HG03196 (cell line): ENCODE measurements around the gene GJB4.
"Not testable (repeated sequence)": the region's sequence is repeated elsewhere in the genome, so short reads cannot be mapped to it uniquely, and the experiment has no call there.

Source experiments
- ATAC-seq: cut with Tn5 transposase; IDR thresholded peaks from one replicate; pipeline ENCODE4 v1.9.1; 2021; ENCODE audit not compliant: unreplicated experiment

The GJB4 gene

DNA sequence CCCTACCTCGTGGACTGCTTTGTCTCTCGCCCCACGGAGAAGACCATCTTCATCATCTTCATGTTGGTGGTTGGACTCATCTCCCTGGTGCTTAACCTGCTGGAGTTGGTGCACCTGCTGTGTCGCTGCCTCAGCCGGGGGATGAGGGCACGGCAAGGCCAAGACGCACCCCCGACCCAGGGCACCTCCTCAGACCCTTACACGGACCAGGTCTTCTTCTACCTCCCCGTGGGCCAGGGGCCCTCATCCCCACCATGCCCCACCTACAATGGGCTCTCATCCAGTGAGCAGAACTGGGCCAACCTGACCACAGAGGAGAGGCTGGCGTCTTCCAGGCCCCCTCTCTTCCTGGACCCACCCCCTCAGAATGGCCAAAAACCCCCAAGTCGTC, 35.2 kb downstream of the GJB4 start:
- ATAC-seq = no peak

DNA sequence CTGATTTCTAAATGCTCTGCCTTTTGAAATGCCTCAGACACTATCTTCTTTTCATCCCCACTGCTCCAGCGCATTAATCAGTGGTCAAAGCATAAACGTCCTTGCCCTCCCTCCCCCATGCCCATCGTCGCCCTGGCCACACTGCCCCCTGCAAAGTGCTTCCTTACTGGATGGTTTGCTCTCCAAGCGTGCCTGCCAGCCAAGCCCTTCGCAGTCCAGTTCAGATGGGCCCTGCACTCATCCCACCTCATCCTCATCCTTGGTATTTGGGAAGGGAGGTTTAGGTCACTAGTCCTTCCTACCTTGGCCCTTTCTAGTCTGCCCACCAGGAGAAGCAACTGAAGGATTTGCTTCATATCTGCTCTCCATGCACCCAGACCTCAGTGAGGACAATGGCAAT, 36.4 kb downstream of the GJB4 start:
- ATAC-seq = no peak

DNA sequence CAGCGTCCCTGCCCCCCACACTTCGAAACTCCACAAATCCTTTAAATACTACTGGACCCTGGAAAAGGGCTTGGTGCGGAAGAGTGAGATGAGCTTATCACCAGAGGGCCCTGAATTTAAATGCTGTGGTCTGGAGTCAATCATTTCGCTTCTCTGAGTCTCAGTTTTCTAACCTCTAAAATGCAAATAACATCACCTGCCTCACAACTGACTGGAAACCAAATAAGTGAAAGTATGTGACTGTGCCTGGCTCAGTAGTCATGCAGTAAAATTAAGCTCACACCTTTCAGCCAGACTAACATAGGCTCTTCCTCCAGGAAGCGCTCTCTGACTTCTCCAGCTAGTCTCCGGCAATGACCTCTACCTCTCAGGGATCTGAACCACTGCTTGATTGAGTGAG, 37.5 kb downstream of the GJB4 start:
- ATAC-seq = no peak

DNA sequence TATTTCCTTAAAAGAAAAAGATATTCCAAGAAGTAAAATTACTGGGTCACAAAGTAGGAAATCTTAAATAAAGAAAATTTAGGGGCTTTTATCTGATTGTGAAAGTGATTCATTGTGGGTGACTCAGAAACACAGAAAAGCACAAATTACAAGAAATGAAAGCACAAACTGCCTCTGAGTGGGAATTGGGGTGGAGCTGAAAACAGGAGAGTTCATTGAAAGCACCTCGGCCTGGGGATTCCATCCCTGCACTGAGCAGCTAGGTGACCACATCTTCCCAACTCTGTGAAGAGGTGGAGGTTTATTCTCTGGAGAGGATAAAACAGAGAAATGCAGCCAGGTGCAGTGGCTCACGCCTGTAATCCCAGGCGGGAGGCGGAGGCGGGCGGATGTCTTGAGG, 40.7 kb downstream of the GJB4 start:
- no peak for ATAC-seq

DNA sequence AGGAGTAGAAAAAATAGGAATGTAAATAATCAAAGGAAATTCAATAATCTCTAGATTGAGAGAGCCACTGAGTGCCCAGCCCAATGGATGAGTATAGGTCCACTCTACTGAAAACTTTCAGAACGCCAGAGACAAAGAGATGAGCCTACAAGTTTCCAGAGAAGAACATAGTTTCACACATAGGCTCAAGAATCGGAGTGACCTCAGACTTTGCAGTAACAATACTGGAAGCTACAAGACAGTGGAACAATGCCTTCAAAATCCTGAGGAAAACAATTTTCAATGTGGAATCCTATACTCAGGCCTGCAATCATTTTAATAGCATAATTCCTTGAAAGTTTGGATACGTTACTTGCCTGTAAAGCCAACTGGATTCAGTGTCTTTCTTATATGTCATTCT, 44.2 kb downstream of the GJB4 start:
- no peak for ATAC-seq

DNA sequence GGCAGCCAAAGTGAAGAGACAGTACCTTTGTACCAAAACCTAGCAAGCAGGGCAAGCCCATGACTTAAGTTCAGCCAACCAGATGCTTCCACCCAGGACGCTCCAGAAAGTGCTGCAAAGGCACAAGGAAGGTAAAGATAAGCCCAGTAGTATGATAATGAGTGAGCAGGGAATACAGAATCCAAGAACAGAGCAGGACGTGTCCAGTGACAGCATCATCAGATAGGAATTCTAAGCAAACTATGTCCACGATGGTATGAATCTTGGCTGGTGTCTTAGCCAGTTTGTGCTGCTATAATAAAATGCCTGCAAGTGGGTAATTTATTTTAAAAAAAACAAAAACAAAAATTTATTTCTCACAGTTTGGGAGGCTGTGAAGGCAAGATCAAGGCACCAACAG, 46.9 kb downstream of the GJB4 start:
- no peak for ATAC-seq

DNA sequence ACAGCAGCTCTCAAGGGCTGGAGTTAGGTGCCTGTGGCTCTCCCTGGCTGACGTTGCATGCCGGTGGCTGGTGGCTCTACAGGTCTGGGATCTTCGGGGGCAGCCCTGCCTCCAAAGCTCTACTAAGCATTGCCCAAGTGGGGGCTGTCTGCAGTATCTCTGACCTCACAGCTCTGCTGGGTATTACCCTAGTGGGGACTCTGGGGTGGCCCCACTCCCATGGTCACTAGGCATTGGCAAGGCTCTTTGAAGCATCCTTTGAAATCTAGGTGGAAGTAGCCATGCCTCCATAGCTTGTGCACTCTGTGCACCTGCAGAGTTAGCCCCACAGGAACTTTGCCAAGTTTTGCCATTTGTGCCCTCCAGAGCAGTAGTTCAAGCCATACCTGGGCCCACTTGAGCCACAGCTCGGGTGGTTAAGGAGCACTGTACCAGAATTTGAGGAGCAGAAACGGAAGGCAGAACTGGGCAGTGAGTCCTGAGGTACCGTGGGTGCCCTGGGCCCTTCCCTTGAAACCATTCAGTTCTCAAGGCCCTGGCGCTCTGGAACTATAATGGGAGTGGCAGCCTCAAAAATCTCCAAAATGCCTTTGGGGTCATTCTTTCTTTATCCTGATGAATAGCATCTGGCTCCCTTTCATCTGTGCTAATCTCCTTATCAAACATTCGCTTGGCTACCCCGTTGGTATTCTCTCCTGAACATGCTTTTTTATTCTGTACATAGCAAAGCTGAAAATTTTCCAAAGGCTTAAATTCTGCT, 48.7 kb downstream of the GJB4 start:
- ATAC-seq = no peak

DNA sequence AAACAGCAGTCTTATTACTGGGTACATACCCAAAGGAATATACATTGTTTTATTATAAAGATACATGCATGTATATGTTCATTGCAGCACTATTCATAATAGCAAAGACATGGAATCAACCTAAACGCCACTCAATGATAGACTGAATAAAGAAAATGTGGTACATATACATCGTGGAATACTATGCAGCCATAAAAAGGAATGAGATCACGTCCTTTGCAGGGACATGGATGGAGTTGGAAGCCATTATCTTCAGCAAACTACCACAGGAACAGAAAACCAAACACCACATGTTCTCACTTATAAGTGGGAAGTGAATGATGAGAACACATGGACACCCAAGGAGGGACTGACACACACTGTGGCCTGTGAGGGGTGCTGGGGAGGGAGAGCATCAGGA, 51.2 kb downstream of the GJB4 start:
- not testable (repeated sequence) for ATAC-seq
